Mucosa of rectum (tissue), 2 donors: ENCODE data around the gene TMPRSS9.

ENCODE experiments used
- H3K27ac ChIP-seq, 2 donors: one replicate each; pipeline ENCODE4 v1.7.0; 2013; ENCODE audit warnings: inconsistent platforms in 2 of 2, low read depth in 2 of 2, low read length in 2 of 2
- H3K27me3 ChIP-seq, 2 donors: one replicate each; pipeline ENCODE4 v1.7.0; 2013; ENCODE audit warnings: low read length in 2 of 2; ENCODE audit not compliant: control insufficient read depth in 2 of 2, insufficient read depth in 2 of 2
- H3K36me3 ChIP-seq, 2 donors: one replicate each; pipeline ENCODE4 v1.7.0; 2013; ENCODE audit warnings: low read length in 2 of 2; ENCODE audit not compliant: control insufficient read depth in 2 of 2, insufficient read depth in 2 of 2
- H3K4me1 ChIP-seq, 2 donors: one replicate each; pipeline ENCODE4 v1.7.0; 2013; ENCODE audit warnings: low read length in 2 of 2, mild to moderate bottlenecking in 1 of 2; ENCODE audit not compliant: control insufficient read depth in 2 of 2, insufficient read depth in 2 of 2
- H3K4me3 ChIP-seq, 2 donors: one replicate each; pipeline ENCODE4 v1.7.0; 2013; ENCODE audit warnings: low read length in 2 of 2
- H3K9ac ChIP-seq, 2 donors: one replicate each; pipeline ENCODE4 v1.7.0; 2013; ENCODE audit warnings: low read length in 2 of 2, low read depth in 1 of 2, mild to moderate bottlenecking in 1 of 2
- H3K9me3 ChIP-seq, 2 donors: one replicate each; pipeline ENCODE4 v1.7.0; 2013; ENCODE audit warnings: low read length in 2 of 2; ENCODE audit not compliant: control insufficient read depth in 2 of 2
- donor health status: healthy.
- donor health status: Normal muscosa, but diverticular disease.

Gene TMPRSS9

DNA sequence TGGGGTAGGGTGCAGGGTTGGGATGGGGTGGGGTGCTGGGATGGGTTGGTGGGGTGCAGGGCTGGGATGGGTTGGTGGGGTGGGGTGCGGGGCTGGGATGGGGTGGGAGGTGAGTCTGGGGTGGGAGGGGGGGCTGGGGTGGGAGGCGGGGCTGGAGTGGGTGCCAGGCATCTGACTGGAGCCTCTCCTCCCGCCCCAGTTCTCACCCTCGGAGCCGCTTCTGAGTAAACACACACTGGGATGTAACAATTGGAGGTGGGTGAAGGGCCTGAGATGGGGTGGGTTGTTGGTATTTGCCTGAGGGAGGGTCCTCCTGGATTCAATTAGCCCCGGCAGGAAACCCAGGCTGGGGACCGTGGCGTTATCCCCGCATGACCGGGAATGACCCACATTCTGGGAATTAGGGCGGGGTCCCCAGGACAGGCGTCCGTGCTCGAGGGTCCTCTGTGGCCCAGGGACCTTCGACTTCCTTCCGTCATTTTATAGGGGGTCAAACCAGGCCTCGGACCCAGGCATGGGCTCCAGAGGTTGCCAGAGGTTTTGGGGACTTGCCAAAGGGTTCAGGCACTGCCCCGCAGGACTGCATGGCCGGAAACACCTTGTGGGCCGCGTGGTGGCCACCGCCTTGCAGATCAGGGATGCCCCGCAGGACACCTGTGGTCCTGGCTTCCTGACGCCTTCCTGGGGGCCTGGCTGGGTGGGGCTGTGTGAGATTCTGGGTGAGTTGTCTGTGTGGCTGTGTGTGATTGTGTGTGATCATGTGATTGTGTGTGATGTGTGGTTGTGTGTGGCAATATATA is 1.4 kb downstream of the TMPRSS9 start:
- Histone ChIP-seq H3K27ac (no peak overlapping the region), H3K9ac (no peak overlapping the region), H3K4me3 (no peak overlapping the region), H3K36me3 (no peaks in the 10 kb centered on the region), H3K27me3 (peaks cover 22 to 38% of the 10 kb centered on the region in 2 donors), H3K9me3 (no peaks in the 10 kb centered on the region), H3K4me1 (no peaks in the 10 kb centered on the region)

DNA sequence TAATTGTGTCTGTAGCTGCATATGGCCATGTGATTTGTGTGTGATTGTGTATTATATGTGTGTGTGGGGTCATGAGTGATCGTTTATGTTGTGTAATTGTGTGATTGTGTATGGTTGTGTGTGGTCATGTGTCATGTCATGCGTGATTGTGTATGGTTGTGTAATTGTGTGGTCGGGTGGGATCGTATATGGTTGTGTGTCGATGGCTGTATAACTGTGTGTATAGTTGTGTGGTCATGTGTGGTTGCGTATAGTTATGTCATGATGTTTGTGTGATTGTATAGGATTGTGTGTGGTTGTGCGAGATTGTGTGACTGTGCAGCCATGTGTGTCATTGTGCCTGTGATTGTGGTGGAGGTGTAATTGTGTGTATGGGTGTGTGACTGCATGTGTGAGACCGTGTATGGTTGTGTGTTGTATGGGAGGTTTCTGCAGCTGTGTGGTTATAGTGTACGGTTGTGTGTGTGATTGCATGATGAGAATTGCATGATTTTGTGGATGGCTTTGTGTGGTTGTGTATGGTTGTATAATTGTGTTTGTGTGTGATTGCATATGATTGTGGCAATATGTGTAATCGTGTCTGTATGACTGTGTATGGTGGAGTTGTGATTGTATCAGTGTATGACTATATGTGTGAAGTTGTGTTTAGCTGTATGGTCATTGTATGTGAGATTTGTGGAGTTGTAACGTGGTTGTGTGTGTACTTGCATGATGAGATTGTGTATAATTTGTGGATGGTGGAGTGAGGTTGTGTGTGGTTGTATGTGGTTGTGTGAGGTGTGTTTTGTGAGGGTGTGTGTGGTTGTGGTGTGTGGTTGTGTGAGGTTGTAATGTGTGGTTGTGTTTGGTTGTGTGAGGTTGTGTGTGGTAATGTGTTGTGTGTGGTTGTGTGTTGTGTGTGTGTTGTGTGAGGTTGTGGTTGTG is 2.2 kb downstream of the TMPRSS9 start:
- H3K9me3 ChIP-seq, result no peaks in the 10 kb centered on the region
- no peak overlapping the region for H3K9ac ChIP-seq
- H3K27ac ChIP-seq, result no peak overlapping the region
- H3K4me1 ChIP-seq, result no peaks in the 10 kb centered on the region
- no peak overlapping the region for H3K4me3 ChIP-seq
- peaks cover 22 to 38% of the 10 kb centered on the region in 2 donors for H3K27me3 ChIP-seq
- H3K36me3 ChIP-seq, result no peaks in the 10 kb centered on the region

GRCh38 chr19:2362970-2363300 is 2.9 kb downstream of the TMPRSS9 start:
- Histone ChIP-seq H3K27me3 (peaks cover 22 to 38% of the 10 kb centered on the region in 2 donors), H3K4me1 (no peaks in the 10 kb centered on the region), H3K36me3 (no peaks in the 10 kb centered on the region), H3K4me3 (no peak overlapping the region), H3K9me3 (no peaks in the 10 kb centered on the region), H3K27ac (no peak overlapping the region), H3K9ac (no peak overlapping the region)

DNA sequence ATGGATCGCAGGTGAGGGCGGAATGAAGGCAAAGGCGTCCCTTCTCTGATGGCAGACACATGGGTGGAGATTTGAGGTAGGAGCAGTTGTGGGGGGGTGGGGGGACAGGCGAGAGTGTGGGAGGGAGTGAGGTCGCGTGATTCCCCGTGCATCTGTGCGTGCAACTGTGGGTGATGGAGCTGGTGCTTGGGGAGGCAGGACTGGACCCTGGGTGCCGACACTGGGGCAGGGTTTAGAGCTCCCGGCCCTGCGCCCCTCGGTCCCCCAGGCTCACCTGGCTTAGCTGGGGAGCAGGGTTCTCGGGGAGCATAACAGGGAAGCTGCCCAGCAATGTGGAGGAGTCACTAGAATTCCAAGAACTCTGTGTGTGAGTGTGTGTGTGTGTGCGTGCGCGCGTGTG is 3.4 kb downstream of the TMPRSS9 start:
- no peaks in the 10 kb centered on the region for H3K9me3 ChIP-seq
- no peak overlapping the region for H3K27ac ChIP-seq
- H3K4me3 ChIP-seq, result no peak overlapping the region
- H3K4me1 ChIP-seq, result no peaks in the 10 kb centered on the region
- H3K27me3 ChIP-seq, result peaks cover 22 to 38% of the 10 kb centered on the region in 2 donors
- no peak overlapping the region for H3K9ac ChIP-seq
- H3K36me3 ChIP-seq, result no peaks in the 10 kb centered on the region

DNA sequence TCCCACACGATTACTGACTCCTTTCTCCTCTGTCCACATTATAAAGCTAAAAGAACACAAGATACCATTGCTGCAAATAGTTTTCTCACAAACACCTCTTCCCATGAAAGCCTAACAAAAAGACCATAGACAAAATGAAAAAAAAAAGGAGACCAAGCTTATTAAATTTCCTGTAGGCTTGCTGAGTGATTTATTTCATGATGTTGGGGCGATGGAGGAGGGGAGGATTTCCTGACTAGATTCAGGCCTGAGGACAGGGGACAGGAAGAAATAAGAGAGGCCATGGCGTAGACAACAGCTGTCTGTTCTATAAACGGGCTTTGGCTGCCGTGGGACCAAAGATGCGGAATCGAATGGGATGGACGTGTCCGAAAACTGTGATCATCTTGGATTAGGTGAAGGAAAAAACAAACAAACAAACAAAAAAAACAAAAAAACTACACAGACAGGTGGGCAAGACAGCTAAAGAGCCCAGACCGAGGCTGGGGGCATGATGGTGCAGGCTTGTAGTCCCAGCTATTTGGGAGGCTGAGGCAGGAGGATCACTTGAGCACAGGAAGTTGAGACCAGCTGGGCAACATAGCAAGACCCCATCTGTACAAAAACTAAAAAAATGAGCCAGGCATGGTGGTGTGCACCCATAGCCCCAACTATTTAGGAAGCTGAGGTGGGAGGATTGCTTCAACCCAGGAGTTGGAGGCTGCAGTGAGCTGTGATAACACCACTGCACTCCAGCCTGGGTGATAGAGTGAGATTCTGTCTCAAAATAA is 5.3 kb downstream of the TMPRSS9 start:
- Histone ChIP-seq H3K36me3 (no peaks in the 10 kb centered on the region), H3K9ac (no peak overlapping the region), H3K27ac (no peak overlapping the region), H3K9me3 (no peaks in the 10 kb centered on the region), H3K27me3 (peaks cover 20 to 26% of the 10 kb centered on the region in 2 donors), H3K4me3 (no peak overlapping the region), H3K4me1 (no peaks in the 10 kb centered on the region)

DNA sequence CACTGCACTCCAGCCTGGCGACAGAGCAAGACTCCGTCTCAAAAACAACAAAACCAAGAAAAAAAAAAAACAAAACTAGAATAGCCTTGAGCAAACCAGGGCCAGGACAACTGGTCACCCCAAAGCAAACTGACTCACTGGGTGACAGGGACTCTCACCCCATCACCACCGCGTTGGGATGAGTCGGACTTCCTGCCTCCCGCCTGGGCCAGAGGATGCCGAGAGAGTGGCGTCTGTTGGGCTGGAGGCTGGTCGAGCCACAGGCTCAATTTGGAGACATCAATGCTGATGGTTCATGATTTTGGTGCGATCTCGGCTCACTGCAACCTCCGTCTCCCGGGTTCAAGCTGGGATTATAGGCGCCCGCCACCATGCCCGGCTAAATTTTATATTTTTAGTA is 11.6 kb downstream of the TMPRSS9 start:
- Histone ChIP-seq H3K9ac (no peak overlapping the region), H3K27me3 (no peaks in the 10 kb centered on the region), H3K36me3 (no peaks in the 10 kb centered on the region), H3K27ac (no peak overlapping the region), H3K4me1 (no peaks in the 10 kb centered on the region), H3K4me3 (no peak overlapping the region), H3K9me3 (no peaks in the 10 kb centered on the region)

DNA sequence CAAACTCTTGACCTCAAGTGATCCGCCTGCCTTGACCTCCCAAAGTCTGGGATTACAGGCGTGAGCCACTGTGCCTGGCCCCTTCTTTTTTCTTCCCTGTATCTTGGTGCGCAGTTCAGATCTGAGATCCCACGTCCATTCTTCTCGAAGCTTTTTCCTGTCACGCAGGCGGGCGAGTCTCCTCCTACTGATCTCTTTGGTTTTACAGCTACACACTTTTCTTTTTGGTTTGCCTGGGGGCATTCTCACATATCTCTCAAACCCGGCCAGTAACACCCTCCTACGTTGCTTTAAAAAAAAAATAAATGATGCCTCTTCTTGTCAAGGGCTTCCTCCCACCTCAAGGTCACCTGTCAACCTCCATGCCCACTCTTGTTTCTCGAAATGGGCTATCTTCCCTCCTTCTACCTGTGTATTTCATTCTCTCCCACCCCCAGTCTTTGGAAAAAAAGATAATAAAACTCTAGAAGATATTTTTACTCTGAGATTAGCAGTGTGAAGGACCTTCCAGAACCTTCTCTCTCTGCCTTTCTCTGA is 12.1 kb downstream of the TMPRSS9 start:
- no peak overlapping the region for H3K4me3 ChIP-seq
- H3K36me3 ChIP-seq, result no peaks in the 10 kb centered on the region
- no peaks in the 10 kb centered on the region for H3K4me1 ChIP-seq
- H3K27me3 ChIP-seq, result no peaks in the 10 kb centered on the region
- H3K27ac ChIP-seq, result no peak overlapping the region
- no peaks in the 10 kb centered on the region for H3K9me3 ChIP-seq
- no peak overlapping the region for H3K9ac ChIP-seq

GRCh38 chr19:2374808-2375207 is 14.7 kb downstream of the TMPRSS9 start:
- Histone ChIP-seq H3K4me3 (no peak overlapping the region), H3K9me3 (no peaks in the 10 kb centered on the region), H3K27me3 (no peaks in the 10 kb centered on the region), H3K4me1 (no peaks in the 10 kb centered on the region), H3K27ac (no peak overlapping the region), H3K36me3 (no peaks in the 10 kb centered on the region), H3K9ac (no peak overlapping the region)

DNA sequence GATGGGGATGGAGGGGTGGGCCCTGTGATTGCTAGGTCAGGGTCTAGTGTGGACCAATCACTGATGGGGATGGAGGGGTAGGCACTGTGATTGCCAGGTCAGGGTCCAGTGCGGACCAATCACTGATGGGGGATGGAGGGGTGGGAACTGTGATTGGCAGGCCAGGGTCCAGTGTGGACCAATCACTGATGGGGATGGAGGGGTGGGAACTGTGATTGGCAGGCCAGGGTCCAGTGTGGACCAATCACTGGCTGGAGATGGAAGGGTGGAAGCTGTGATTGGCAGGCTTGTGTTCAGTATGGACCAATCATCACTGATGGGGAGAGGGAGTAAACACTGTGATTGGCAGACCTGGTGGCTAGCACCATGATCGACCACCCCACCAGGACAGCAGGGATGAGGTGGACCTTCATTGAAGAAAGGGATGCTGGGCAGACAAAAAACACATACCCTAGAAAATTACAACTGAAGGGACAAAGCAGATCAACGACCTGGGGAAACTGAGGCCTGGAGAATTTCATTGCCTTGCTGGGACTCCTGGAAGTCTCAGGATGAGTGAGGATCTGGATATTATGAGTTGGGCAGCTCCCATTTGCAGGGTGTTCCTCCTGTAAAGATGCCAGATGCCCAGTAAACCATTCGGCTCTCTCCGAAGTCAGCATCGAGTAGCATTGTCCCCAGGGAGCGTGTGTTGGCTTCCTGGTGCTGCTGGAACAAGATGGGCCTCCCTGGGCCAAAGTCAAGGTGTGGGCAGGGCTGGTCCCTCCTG is 15.5 kb downstream of the TMPRSS9 start:
- H3K9me3 ChIP-seq, result peaks cover 0 to under 1% of the 10 kb centered on the region in 2 donors
- no peak overlapping the region for H3K4me3 ChIP-seq
- H3K27me3 ChIP-seq, result no peaks in the 10 kb centered on the region
- no peak overlapping the region for H3K27ac ChIP-seq
- no peaks in the 10 kb centered on the region for H3K4me1 ChIP-seq
- no peak overlapping the region for H3K9ac ChIP-seq
- no peaks in the 10 kb centered on the region for H3K36me3 ChIP-seq
